ENCODE measurements around the gene PDGFD.

DNA sequence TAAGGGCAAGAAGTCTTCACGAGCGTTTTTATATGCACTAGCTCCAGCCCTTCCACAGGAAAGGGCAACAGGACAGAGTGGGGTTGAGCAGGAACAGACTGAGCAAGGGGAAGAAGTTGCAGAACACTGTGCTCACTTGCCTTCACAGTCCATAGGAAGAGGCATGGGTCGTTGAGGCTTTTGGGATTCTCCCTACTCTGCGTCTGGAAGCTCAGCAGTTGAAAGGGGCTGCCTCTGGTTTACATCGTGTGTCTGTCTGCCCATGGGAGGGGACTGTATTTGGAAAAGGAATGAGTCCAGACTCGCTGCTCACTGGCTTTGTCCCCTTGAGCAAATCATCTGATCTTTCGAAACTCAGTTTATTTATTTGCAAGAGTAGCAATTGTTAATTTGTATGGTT lies 1.1 kb upstream of the PDGFD start:
- TF ChIP-seq, protein P1, sequence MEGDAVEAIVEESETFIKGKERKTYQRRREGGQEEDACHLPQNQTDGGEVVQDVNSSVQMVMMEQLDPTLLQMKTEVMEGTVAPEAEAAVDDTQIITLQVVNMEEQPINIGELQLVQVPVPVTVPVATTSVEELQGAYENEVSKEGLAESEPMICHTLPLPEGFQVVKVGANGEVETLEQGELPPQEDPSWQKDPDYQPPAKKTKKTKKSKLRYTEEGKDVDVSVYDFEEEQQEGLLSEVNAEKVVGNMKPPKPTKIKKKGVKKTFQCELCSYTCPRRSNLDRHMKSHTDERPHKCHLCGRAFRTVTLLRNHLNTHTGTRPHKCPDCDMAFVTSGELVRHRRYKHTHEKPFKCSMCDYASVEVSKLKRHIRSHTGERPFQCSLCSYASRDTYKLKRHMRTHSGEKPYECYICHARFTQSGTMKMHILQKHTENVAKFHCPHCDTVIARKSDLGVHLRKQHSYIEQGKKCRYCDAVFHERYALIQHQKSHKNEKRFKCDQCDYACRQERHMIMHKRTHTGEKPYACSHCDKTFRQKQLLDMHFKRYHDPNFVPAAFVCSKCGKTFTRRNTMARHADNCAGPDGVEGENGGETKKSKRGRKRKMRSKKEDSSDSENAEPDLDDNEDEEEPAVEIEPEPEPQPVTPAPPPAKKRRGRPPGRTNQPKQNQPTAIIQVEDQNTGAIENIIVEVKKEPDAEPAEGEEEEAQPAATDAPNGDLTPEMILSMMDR (conservative IDR thresholded peaks at IDR 0.05 in 1 of 2, IDR thresholded peaks at IDR 0.05 in 1 of 2; ENCODE audit: extremely low read depth in 1 of 2, insufficient read depth in 1 of 2, low read depth in 1 of 2, low read length in 2 of 2) = no peak
- TF ChIP-seq EZH2 (IDR thresholded peaks at IDR 0.05; ENCODE audit: borderline replicate concordance, low read length) = no peak
